A549 (cell line): ENCODE data around the gene CDH5. TPM values are rescaled to one million over a fixed set of nuclear protein-coding genes. Genes with fewer than 3 reads are reported as not detected.

ENCODE experiments used
- ATAC-seq, 2 experiments: fragments of 200-7000 bp in 1 of 2; fragments of >200 bp in 1 of 2; cut with Nextera tagmentation in 1 of 2; cut with Tn5 transposase in 1 of 2; 3 replicates each; pipeline versions ENCODE4 v1.8.0 to v1.9.1; 2018 to 2020; ENCODE audit warnings: mild to moderate bottlenecking in 1 of 2, moderate library complexity in 1 of 2
- CTCF ChIA-PET: fragments of 300-600 bp; sonication (Branson Sonifier 250); formaldehyde crosslinking; extraction: SDS; loops from one replicate; lab custom pipeline; 2021; ENCODE audit warnings: antibody characterized with exemption, inconsistent platforms; lab: Yijun Ruan, JAX
- POLR2A ChIA-PET: fragments of 350-600 bp; formaldehyde crosslinking; extraction: SDS; loops from one replicate; lab custom pipeline; 2021; ENCODE audit warnings: antibody characterized with exemption, inconsistent platforms; lab: Yijun Ruan, JAX
- DNase-seq, 2 experiments: peaks; one replicate each; pipeline versions ENCODE4 v3.0.0 to v3.0.0-alpha.2; 2011 to 2016; ENCODE audit warnings: low read depth in 1 of 2, low spot score in 1 of 2
- FAIRE-seq: peaks from 2 replicates; lab custom pipeline; 2011; peaks lifted over from hg19 to GRCh38; lab: Jason Lieb, UNC
- H3K27ac ChIP-seq, 2 experiments: fragments of >200 bp; sonication (Bioruptor Twin); formaldehyde crosslinking; 3 replicates each; pipeline ENCODE4 v1.5.1; 2016 to 2017
- H3K4me1 ChIP-seq: fragments of >200 bp; sonication (Bioruptor Twin); formaldehyde crosslinking; 3 replicates; pipeline ENCODE4 v1.6.1; 2016
- H3K4me2 ChIP-seq: fragments of >200 bp; sonication (Bioruptor Twin); formaldehyde crosslinking; 3 replicates; pipeline ENCODE4 v1.6.1; 2016
- H3K4me3 ChIP-seq: fragments of >200 bp; sonication (Bioruptor Twin); formaldehyde crosslinking; 3 replicates; pipeline ENCODE4 v1.5.1; 2016
- H3K9me3 ChIP-seq: fragments of >200 bp; sonication (Bioruptor Twin); formaldehyde crosslinking; 3 replicates; pipeline ENCODE4 v1.6.1; 2016
- CHD2 ChIP-seq: fragments of 150-350 bp; IDR thresholded peaks from 2 replicates; pipeline ENCODE4 v1.6.1; 2014; ENCODE audit warnings: low read length; ENCODE audit not compliant: partially characterized antibody
- CHD4 ChIP-seq: fragments of 200-600 bp; sonication (generic); IDR thresholded peaks from 2 replicates; pipeline ENCODE4 v1.6.1; 2016; ENCODE audit warnings: antibody characterized with exemption, mild to moderate bottlenecking, borderline replicate concordance
- CTCF ChIP-seq: fragments of >200 bp; sonication (Bioruptor Twin); formaldehyde crosslinking; IDR thresholded peaks from 3 replicates; pipeline ENCODE4 v1.5.1; 2016
- EHF ChIP-seq: fragments of 250-450 bp; sonication (Bioruptor Pico); IDR thresholded peaks from 2 replicates; pipeline ENCODE4 v1.5.0; 2020; ENCODE audit warnings: mild to moderate bottlenecking
- FOXS1 ChIP-seq: fragments of 250-450 bp; sonication (Bioruptor Pico); IDR thresholded peaks from 2 replicates; pipeline ENCODE4 v1.5.0; 2020; ENCODE audit warnings: mild to moderate bottlenecking, moderate library complexity
- HES2 ChIP-seq: fragments of >200 bp; sonication (Bioruptor Twin); formaldehyde crosslinking; IDR thresholded peaks from 2 replicates; pipeline ENCODE4 v1.6.1; 2016
- HEYL ChIP-seq: fragments of 250-450 bp; sonication (Bioruptor Pico); IDR thresholded peaks from 2 replicates; pipeline ENCODE4 v1.8.0; 2021; ENCODE audit warnings: mild to moderate bottlenecking, moderate library complexity
- HOXB13 ChIP-seq: fragments of 250-450 bp; sonication (Bioruptor Pico); IDR thresholded peaks from 2 replicates; pipeline ENCODE4 v1.5.0; 2020; ENCODE audit warnings: low read depth, mild to moderate bottlenecking, moderate library complexity
- JUN ChIP-seq, 2 experiments: fragments of >200 bp; sonication (Bioruptor Twin); formaldehyde crosslinking; IDR thresholded peaks; 2 replicates in 1 of 2; 3 replicates in 1 of 2; pipeline ENCODE4 v1.6.1; 2016 to 2017
- JUNB ChIP-seq: fragments of >200 bp; sonication (Bioruptor Twin); formaldehyde crosslinking; IDR thresholded peaks from 2 replicates; pipeline ENCODE4 v1.6.1; 2016
- MYC ChIP-seq: IDR thresholded peaks from 2 replicates; pipeline ENCODE4 v1.6.1; 2012; ENCODE audit warnings: mild to moderate bottlenecking, inconsistent platforms, low read length, improper control_type of control experiment, borderline replicate concordance
- NFE2L2 ChIP-seq: fragments of 150-350 bp; conservative IDR thresholded peaks from 2 replicates; pipeline ENCODE4 v1.6.1; 2014; ENCODE audit warnings: low read length
- PBX3 ChIP-seq: IDR thresholded peaks from 2 replicates; pipeline ENCODE4 v1.6.1; 2012
- PHF8 ChIP-seq: fragments of 200-600 bp; sonication (generic); IDR thresholded peaks from 2 replicates; pipeline ENCODE4 v1.6.1; 2016; ENCODE audit warnings: low read depth, mild to moderate bottlenecking, antibody characterized with exemption, moderate library complexity, borderline replicate concordance
- REST ChIP-seq: fragments of 200-600 bp; sonication (generic); IDR thresholded peaks from 2 replicates; pipeline ENCODE4 v1.6.1; 2016; ENCODE audit warnings: antibody characterized with exemption, mild to moderate bottlenecking, moderate library complexity
- RNF2 ChIP-seq: fragments of 200-600 bp; sonication (generic); IDR thresholded peaks from 2 replicates; pipeline ENCODE4 v1.6.1; 2016; ENCODE audit warnings: low read depth, mild to moderate bottlenecking, antibody characterized with exemption, moderate library complexity, borderline replicate concordance
- SMC3 ChIP-seq: fragments of >200 bp; sonication (Bioruptor Twin); formaldehyde crosslinking; IDR thresholded peaks from 3 replicates; pipeline ENCODE4 v1.6.1; 2018; ENCODE audit warnings: inconsistent platforms
- TP53 ChIP-seq: fragments of 250-450 bp; sonication (Bioruptor Pico); IDR thresholded peaks from 2 replicates; pipeline ENCODE4 v1.5.0; 2021; ENCODE audit warnings: mild to moderate bottlenecking, moderate library complexity
- USF2 ChIP-seq: fragments of 450-650 bp; IDR thresholded peaks from 2 replicates; pipeline ENCODE4 v1.6.1; 2014; ENCODE audit warnings: antibody characterized with exemption
- ZSCAN20 ChIP-seq: fragments of 250-450 bp; sonication (Bioruptor Pico); IDR thresholded peaks from 2 replicates; pipeline ENCODE4 v1.8.0; 2022; ENCODE audit warnings: mild to moderate bottlenecking, moderate library complexity
- WGBS: methylation state at CpG from one replicate; pipeline ENCODE4 v1.1.6; 2017; ENCODE audit errors: missing lambda C conversion rate; 5-methylcytosine and 5-hydroxymethylcytosine counted together
- polyA plus RNA-seq, 4 experiments: library from polyadenylated mRNA; depleted of rRNA in 3 of 4; stranded (reverse); fragments of >200 nt; fragmentation: RNase III in 1 of 4; extraction: RNeasy Plus Mini Kit Qiagen cat#74134 plus additional on column Dnase treatment in 1 of 4; gene quantifications; 2 replicates in 3 of 4; 3 replicates in 1 of 4; pipeline ENCODE4 v1.2.3, GENCODE V29; 2011 to 2017

The CDH5 gene
- polyA plus RNA-seq, 2 of the 4 experiments (the other 2 are of a cell fraction), result 0.01 TPM; not detected in 1

GRCh38 chr16:66360624-66361324, 5.7 kb upstream of the CDH5 start:
- no peak for DNase-seq
- peaks cover 29% of the 10 kb centered on the region for H3K4me1 ChIP-seq
- no peak for ATAC-seq
- ChIA-PET CTCF (interaction anchor here (1.5 kb wide), 1 partner anchor 17 kb away, joined by 8 read pairs; no protein-coding TSS in a partner anchor), POLR2A (no interaction called here)
- FAIRE-seq, result no peak
- H3K9me3 ChIP-seq, result no peaks in the 10 kb centered on the region
- no peak overlapping the region for H3K4me2 ChIP-seq
- no peak for TF ChIP-seq HEYL (CRISPR knock-in tag)
- TF ChIP-seq JUNB, result no peak
- no peak for TF ChIP-seq JUN (IDR thresholded peaks at IDR 0.05)
- TF ChIP-seq CHD4, result no peak
- TF ChIP-seq USF2, result no peak
- no peak for TF ChIP-seq ZSCAN20
- no peak for TF ChIP-seq PBX3
- no peak for TF ChIP-seq HOXB13 (CRISPR knock-in tag)
- TF ChIP-seq NFE2L2, result no peak
- TF ChIP-seq CTCF, result no peak
- TF ChIP-seq FOXS1 (CRISPR knock-in tag), result no peak
- no peak for TF ChIP-seq CHD2
- no peak for TF ChIP-seq HES2
- TF ChIP-seq PHF8, result no peak
- TF ChIP-seq SMC3, result no peak
- TF ChIP-seq EHF (CRISPR knock-in tag), result no peak
- TF ChIP-seq REST, result no peak
- no peak for TF ChIP-seq MYC
- TF ChIP-seq RNF2, result no peak
- no peak for TF ChIP-seq TP53 (CRISPR knock-in tag)
- H3K4me3 ChIP-seq, result no peak overlapping the region
- 85% methylated on average over 9 of the region's 12 CpGs for WGBS
- no peak overlapping the region for H3K27ac ChIP-seq
